Liver (tissue), 9 donors: Measurements from ENCODE around the gene ACACA. TPM values are rescaled to one million over a fixed set of nuclear protein-coding genes. Genes with fewer than 3 reads are reported as not detected.

Source experiments
- DNase-seq: peaks from one replicate; pipeline ENCODE4 v3.0.0-alpha.2; 2017; ENCODE audit warnings: low spot score
- H3K27ac ChIP-seq, 2 donors: one replicate each; pipeline ENCODE4 v1.7.0; 2013; ENCODE audit warnings: inconsistent platforms in 2 of 2, low read length in 2 of 2, control low read depth in 1 of 2, low read depth in 1 of 2, mild to moderate bottlenecking in 1 of 2
- H3K27me3 ChIP-seq, 4 donors: one replicate each; pipeline versions ENCODE4 v1.6.1 to v1.7.0; 2013; ENCODE audit warnings: low read length in 3 of 4, inconsistent platforms in 1 of 4, mild to moderate bottlenecking in 1 of 4, moderate library complexity in 1 of 4; ENCODE audit not compliant: control insufficient read depth in 4 of 4, insufficient read depth in 4 of 4
- H3K36me3 ChIP-seq, 4 donors: one replicate each; pipeline versions ENCODE4 v1.6.1 to v1.7.0; 2013; ENCODE audit warnings: low read length in 3 of 4, mild to moderate bottlenecking in 3 of 4, low read depth in 1 of 4, moderate library complexity in 1 of 4; ENCODE audit not compliant: control insufficient read depth in 4 of 4, insufficient read depth in 3 of 4
- H3K4me1 ChIP-seq, 4 donors: one replicate each; pipeline versions ENCODE4 v1.6.1 to v1.7.0; 2013; ENCODE audit warnings: low read length in 3 of 4, mild to moderate bottlenecking in 3 of 4, moderate library complexity in 1 of 4; ENCODE audit not compliant: control insufficient read depth in 4 of 4, insufficient read depth in 4 of 4
- H3K4me3 ChIP-seq, 3 donors: one replicate each; pipeline versions ENCODE4 v1.6.1 to v1.7.0; 2013; ENCODE audit warnings: low read length in 3 of 3, control low read depth in 1 of 3, low read depth in 1 of 3, mild to moderate bottlenecking in 1 of 3
- H3K9ac ChIP-seq, 2 donors: one replicate each; pipeline ENCODE4 v1.7.0; 2013; ENCODE audit warnings: low read length in 2 of 2, mild to moderate bottlenecking in 2 of 2, moderate library complexity in 2 of 2, control low read depth in 1 of 2, low read depth in 1 of 2
- H3K9me3 ChIP-seq, 4 donors: one replicate each; pipeline versions ENCODE4 v1.6.1 to v1.7.0; 2013; ENCODE audit warnings: low read length in 3 of 4; ENCODE audit not compliant: control insufficient read depth in 4 of 4
- ATF3 ChIP-seq: IDR thresholded peaks from 2 replicates; pipeline ENCODE4 v1.6.1; 2016; ENCODE audit warnings: antibody characterized with exemption
- CTCF ChIP-seq: fragments of 150-350 bp; IDR thresholded peaks from 2 replicates; pipeline ENCODE4 v1.5.1; 2017; ENCODE audit warnings: improper control_type of control experiment, low read depth, low read length; ENCODE audit not compliant: missing input control
- EGR1 ChIP-seq, 2 donors: IDR thresholded peaks; 2 replicates each; pipeline ENCODE4 v1.6.1; 2016 to 2018; ENCODE audit warnings: antibody characterized with exemption in 2 of 2, low read depth in 2 of 2
- FOXA1 ChIP-seq: IDR thresholded peaks from 2 replicates; pipeline ENCODE4 v1.6.1; 2016; ENCODE audit warnings: antibody characterized with exemption
- FOXA2 ChIP-seq: IDR thresholded peaks from 2 replicates; pipeline ENCODE4 v1.6.1; 2016; ENCODE audit warnings: antibody characterized with exemption
- GABPA ChIP-seq, 2 donors: IDR thresholded peaks in 1 of 2; conservative IDR thresholded peaks in 1 of 2; 2 replicates each; pipeline ENCODE4 v1.6.1; 2016; ENCODE audit warnings: antibody characterized with exemption in 2 of 2, mild to moderate bottlenecking in 1 of 2, moderate library complexity in 1 of 2
- HNF4A ChIP-seq, 2 donors: conservative IDR thresholded peaks; 2 replicates each; pipeline ENCODE4 v1.6.1; 2016; ENCODE audit warnings: antibody characterized with exemption in 2 of 2, mild to moderate bottlenecking in 2 of 2
- HNF4G ChIP-seq: IDR thresholded peaks from 2 replicates; pipeline ENCODE4 v1.6.1; 2016; ENCODE audit warnings: antibody characterized with exemption
- JUND ChIP-seq, 2 donors: IDR thresholded peaks; 2 replicates each; pipeline ENCODE4 v1.6.1; 2016; ENCODE audit warnings: antibody characterized with exemption in 2 of 2
- MAX ChIP-seq: IDR thresholded peaks from 2 replicates; pipeline ENCODE4 v1.6.1; 2016; ENCODE audit warnings: antibody characterized with exemption
- NR2F2 ChIP-seq: IDR thresholded peaks from 2 replicates; pipeline ENCODE4 v1.6.1; 2016; ENCODE audit warnings: antibody characterized with exemption
- RAD21 ChIP-seq, 2 donors: IDR thresholded peaks; 2 replicates each; pipeline ENCODE4 v1.6.1; 2016; ENCODE audit warnings: antibody characterized with exemption in 2 of 2, mild to moderate bottlenecking in 2 of 2
- REST ChIP-seq: IDR thresholded peaks from 2 replicates; pipeline ENCODE4 v1.6.1; 2016; ENCODE audit warnings: antibody characterized with exemption, mild to moderate bottlenecking
- RXRA ChIP-seq, 2 donors: IDR thresholded peaks; 2 replicates each; pipeline ENCODE4 v1.6.1; 2017 to 2018; ENCODE audit warnings: antibody characterized with exemption in 2 of 2, mild to moderate bottlenecking in 1 of 2
- SP1 ChIP-seq: IDR thresholded peaks from 2 replicates; pipeline ENCODE4 v1.6.1; 2018; ENCODE audit warnings: antibody characterized with exemption, mild to moderate bottlenecking
- TAF1 ChIP-seq: conservative IDR thresholded peaks from 2 replicates; pipeline ENCODE4 v1.6.1; 2016; ENCODE audit warnings: antibody characterized with exemption, mild to moderate bottlenecking
- YY1 ChIP-seq: IDR thresholded peaks from 2 replicates; pipeline ENCODE4 v1.6.1; 2016; ENCODE audit warnings: antibody characterized with exemption, mild to moderate bottlenecking
- ZBTB33 ChIP-seq: IDR thresholded peaks from 2 replicates; pipeline ENCODE4 v1.6.1; 2016; ENCODE audit warnings: antibody characterized with exemption
- WGBS: extraction: QIAGEN DNeasy Blood & Tissue Kit; methylation state at CpG from one replicate; pipeline ENCODE4 v1.1.7; 2013; 5-methylcytosine and 5-hydroxymethylcytosine counted together
- polyA plus RNA-seq, 2 donors: library from polyadenylated mRNA; stranded (reverse) in 1 of 2; unstranded in 1 of 2; fragments of 200-250 nt in 1 of 2; fragments of >200 nt in 1 of 2; fragmentation: Nextera tagmentation in 1 of 2; extraction: Ambion mirVana in 1 of 2; gene quantifications; one replicate each; pipeline versions ENCODE4 v1.2.1 to v1.2.3, GENCODE V29; 2013 to 2015
- total RNA-seq, 2 donors: library from RNA; depleted of rRNA; stranded (reverse); fragments of >200 nt; gene quantifications; one replicate each; pipeline ENCODE4 v1.2.3, GENCODE V29; 2014
- donor health status: healthy.
- donor health status: healthy.
- donor health status: healthy.
- donor health status: healthy.
- donor health status: healthy.

ACACA gene
- total and polyA plus RNA-seq, 4 donors = 14.8 to 49.5 (median 31.2) TPM

- DNase-seq = no peak
- no peaks in the 10 kb centered on the region for H3K9me3 ChIP-seq
- TF ChIP-seq CTCF = no peak
- no peak for TF ChIP-seq REST
- peak in 1 of 2 donors; percentile 15 for TF ChIP-seq JUND (IDR thresholded peaks at IDR 0.05)
- peak; percentile 59 for TF ChIP-seq MAX
- TF ChIP-seq YY1 = no peak
- TF ChIP-seq EGR1 (IDR thresholded peaks at IDR 0.05; ENCODE audit: low read depth in 2 of 2) = no peak
- TF ChIP-seq RXRA (IDR thresholded peaks at IDR 0.05) = peak; percentile 47 to 61
- peak; percentile 27 for TF ChIP-seq SP1
- TF ChIP-seq ATF3 = peak; percentile 69
- TF ChIP-seq FOXA1 = no peak
- no peak for TF ChIP-seq NR2F2
- TF ChIP-seq HNF4A (conservative IDR thresholded peaks at IDR 0.05) = peak; percentile 48 to 57
- TF ChIP-seq ZBTB33 = no peak
- TF ChIP-seq HNF4G = no peak
- TF ChIP-seq GABPA (IDR thresholded peaks at IDR 0.05 in 1 of 2, conservative IDR thresholded peaks at IDR 0.05 in 1 of 2) = peak in 1 of 2 donors; percentile 15
- no peak for TF ChIP-seq RAD21 (IDR thresholded peaks at IDR 0.05)
- TF ChIP-seq TAF1 = no peak
- no peak for TF ChIP-seq FOXA2
- no peak overlapping the region for H3K4me3 ChIP-seq
- H3K27me3 ChIP-seq = no peaks in the 10 kb centered on the region
- no peak overlapping the region for H3K9ac ChIP-seq
- WGBS = 68% methylated on average over 3 of the region's 3 CpGs
- H3K4me1 ChIP-seq = peaks cover 0 to 7% (median 2%) of the 10 kb centered on the region in 4 donors
- H3K27ac ChIP-seq = peak overlapping the region in 1 of 2 donors; percentile 13
- H3K36me3 ChIP-seq = no peaks in the 10 kb centered on the region
Observed at GRCh38 chr17:37368577-37368976, 38.1 kb downstream of the ACACA start.
